Activated naive CD4-positive, alpha-beta T cell treated with anti-CD3 and anti-CD28 coated beads, Interleukin-2, amount 50 U/mL, for 72 hours (primary cell): Measurements from ENCODE around the gene CIAO3. TPM values are rescaled to one million over a fixed set of nuclear protein-coding genes. Genes with fewer than 3 reads are reported as not detected.

Experiments
- ATAC-seq, 2 donors: fragments of 150-1000 bp; cut with Tn5 transposase; 2 replicates each; pipeline ENCODE4 v1.10.0; 2021; ENCODE audit warnings: mild to moderate bottlenecking in 2 of 2, moderate library complexity in 2 of 2
- DNase-seq, 2 donors: peaks; one replicate each; pipeline ENCODE4 v3.0.0; 2021 to 2022; ENCODE audit warnings: low spot score in 2 of 2
- H3K27ac Mint-ChIP-seq, 2 donors: one replicate each; pipeline ENCODE4 v1.8.0; 2022; ENCODE audit warnings: mild to moderate bottlenecking in 2 of 2, mixed read lengths in 2 of 2
- H3K36me3 Mint-ChIP-seq, 2 donors: one replicate each; pipeline ENCODE4 v1.8.0; 2022; ENCODE audit warnings: mixed read lengths in 2 of 2
- H3K9me3 Mint-ChIP-seq, 2 donors: one replicate each; pipeline ENCODE4 v1.8.0; 2022; ENCODE audit warnings: mixed read lengths in 2 of 2
- total RNA-seq, 2 donors: library from RNA; stranded (reverse); gene quantifications; one replicate each; pipeline ENCODE4 v1.2.3, GENCODE V29; 2022

The CIAO3 gene
- total RNA-seq, 2 donors from 2014 or later = 41.7 to 122 TPM

DNA sequence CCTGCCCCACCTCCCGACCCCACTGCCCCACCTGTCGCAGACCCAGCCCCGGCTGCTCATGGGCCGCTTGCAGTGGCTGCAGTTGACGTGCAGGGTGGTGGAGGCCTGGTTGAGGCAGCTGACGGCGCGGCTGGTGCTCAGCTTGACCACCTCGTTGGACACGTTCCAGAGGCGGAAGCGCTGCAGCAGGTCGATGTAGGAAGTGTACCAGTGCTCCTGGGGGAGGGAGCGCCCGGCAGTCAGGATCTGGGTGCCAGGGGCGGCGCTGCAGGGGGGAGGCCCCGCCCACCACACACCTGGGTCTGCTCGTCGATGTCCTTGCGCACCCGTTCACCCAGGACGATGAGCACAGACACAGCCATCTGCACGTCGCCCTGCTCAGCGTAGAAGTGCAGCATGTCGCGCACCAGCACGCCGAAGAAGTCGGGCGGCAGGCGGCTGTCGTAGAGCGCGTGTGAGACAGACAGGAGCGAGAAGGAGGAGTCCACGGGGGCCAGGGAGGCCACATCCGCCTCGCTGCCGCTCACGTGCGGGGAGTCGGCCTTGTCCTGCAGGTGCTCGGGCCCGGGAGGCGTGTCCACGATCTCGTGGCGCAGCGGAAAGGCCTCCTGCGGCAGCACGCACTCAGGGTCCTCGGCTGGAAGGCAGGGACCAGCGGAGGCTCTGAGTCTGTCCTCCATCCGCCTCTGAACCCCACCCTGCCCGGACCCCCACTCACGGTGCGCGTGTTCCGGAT, 55.7 kb downstream of the CIAO3 start:
- Mint-ChIP-seq H3K9me3 (no peaks in the 10 kb centered on the region), H3K36me3 (peaks cover 5 to 22% of the 10 kb centered on the region in 2 donors), H3K27ac (peak overlapping the region in 1 of 2 donors; percentile 4)
- DNase-seq = peak in 1 of 2 donors; percentile 58
- ATAC-seq = no peak

DNA sequence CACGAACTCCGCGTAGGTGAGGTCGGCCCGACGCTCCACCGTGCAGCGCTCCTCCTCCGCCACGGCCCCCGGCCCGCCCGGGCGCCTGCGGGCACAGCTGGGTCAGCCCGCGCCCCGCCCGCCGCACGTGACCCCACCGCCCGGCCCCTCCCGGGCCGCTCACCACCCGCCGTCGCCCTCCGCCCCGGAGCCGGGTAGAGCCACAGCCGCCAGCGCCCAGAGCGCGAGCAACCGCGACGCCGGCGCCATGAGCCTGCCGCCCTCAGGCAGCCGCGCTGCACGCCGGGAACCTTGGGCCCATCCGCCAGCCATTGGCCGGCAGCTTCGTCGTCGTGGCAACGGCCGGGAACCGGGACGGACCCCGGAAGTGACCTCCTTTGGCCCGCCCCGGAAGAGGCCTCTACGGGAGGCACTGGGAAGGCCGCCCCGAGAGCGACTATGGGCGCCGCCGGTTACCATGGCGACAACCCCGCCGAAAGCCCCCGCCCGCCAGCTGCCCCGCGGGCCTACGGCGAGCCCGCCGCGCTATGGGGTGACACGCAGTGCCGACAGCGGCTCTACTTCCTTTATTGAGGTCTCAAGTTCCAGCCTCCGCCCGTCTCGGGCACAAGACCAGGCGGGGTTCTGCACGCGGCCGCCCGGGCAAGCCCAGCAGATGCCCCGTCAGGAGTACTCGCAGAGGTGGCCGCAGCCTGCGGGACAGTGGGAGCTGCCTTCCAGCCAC, 56.6 kb downstream of the CIAO3 start, which contains the start of gene JMJD8:
JMJD8 (minus strand) TSS at position 264 of the 724 bp plus-strand sequence; CDS start at position 249, 15 bp downstream.
- peak within 1 kb of the TSS; percentile 65 to 73 for H3K27ac Mint-ChIP-seq
- DNase-seq (peak; percentile 96 to 97), ATAC-seq (peak; percentile 82 to 85)
- H3K9me3 Mint-ChIP-seq = no peaks in the 10 kb centered on the region
- peaks cover 5 to 22% of the 10 kb centered on the region in 2 donors for H3K36me3 Mint-ChIP-seq

DNA sequence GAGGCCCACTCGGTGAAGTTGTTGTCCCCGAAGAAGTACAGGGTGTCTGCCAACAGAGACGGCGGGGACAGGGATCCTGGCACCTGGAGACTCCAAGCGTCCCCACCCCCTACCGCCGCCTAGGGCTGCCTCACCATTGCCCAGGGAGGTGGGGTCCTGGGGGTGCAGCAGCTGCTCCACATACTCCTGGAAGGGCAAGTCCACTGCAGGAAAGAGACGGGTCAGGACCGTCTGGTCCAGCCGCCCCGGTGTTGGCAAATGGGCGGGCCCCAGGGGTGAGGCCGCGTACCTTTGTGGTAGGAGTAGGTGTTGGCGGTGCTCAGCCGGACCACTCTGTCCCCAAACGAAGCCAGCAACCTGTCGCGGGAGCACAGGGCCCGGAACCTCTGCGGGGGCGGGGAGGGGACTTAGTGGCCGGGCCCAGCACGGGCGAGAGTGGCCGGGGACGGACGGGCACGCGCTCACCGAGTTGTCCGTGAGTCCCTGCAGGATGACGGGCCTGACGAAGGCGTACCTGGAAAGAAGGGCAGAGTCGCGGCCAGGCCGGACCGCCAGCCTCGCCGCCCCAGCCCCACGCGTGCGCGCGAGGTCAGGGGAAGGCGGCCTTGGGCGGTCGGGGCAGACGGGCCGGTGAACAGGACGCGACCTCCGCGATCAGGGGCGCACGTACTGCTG, 57.3 kb downstream of the CIAO3 start:
- ATAC-seq (no peak), DNase-seq (no peak)
- Mint-ChIP-seq H3K27ac (peak overlapping the region; percentile 65 to 73), H3K36me3 (peaks cover 5 to 22% of the 10 kb centered on the region in 2 donors), H3K9me3 (no peaks in the 10 kb centered on the region)

DNA sequence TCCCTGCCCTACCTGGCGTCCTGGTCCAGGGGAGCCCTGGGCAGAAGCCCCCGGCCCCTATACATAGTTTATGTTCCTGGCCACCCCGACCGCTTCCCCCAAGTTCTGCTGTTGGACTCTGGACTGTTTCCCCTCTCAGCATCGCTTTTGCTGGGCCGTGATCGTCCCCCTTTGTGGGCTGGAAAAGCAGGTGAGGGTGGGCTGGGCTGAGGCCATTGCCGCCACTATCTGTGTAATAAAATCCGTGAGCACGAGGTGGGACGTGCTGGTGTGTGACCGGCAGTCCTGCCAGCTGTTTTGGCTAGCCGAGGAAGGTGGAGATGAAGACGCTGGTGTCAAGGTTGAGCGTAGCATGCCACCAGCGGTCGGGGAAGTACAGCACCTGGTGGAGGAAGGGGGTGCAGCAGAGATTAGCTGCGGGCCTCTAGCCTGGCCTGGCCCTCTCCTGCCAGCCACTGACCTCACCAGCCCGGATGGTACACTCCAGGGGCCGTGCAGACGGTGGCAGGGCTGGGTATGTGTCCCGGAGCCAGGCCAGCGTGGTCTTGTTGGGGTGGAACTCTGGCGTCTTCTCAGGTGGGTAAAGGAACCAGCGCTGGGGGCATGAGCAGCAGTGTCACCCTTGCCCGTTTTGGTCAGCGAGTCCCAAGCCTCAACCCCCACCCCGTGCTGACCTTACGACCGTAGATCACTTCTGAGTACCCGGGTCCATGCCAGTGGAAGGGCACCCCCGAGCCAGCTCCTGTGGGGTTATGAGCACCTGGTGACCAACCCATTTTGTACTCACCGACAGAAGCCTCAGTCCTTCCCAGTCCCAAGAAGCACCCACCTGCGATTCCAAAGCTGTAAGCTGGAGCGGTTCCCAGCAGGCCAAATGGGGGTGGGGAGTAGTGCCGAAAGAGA, 58.1 kb downstream of the CIAO3 start:
- Mint-ChIP-seq H3K36me3 (peaks cover 5 to 22% of the 10 kb centered on the region in 2 donors), H3K27ac (peak overlapping the region; percentile 73 to 94), H3K9me3 (no peaks in the 10 kb centered on the region)
- DNase-seq (no peak), ATAC-seq (no peak)

DNA sequence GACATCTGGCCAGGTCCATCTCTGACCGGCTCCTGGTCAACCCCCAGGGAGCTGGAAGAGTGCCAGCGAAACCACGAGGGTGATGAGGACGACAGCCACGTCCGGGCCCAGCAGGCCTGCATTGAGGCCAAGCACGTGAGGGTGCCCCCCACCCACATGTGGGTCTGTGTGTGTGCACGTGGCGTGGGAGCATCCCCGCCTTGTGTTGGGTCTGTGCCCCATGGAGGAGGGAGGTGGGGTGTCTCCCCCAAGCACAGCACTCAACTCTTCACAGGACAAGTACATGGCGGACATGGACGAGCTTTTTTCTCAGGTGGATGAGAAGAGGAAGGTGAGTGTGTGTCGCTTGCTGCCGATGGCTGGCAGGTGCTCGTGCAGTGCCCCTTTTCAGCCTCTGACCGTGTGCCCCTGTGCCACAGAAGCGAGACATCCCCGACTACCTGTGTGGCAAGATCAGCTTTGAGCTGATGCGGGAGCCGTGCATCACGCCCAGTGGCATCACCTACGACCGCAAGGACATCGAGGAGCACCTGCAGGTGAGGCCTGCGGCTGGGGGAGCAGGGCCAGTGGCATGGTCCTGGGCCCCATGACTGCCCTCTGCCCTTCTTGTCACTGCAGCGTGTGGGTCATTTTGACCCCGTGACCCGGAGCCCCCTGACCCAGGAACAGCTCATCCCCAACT, 58.9 kb downstream of the CIAO3 start:
- DNase-seq (no peak), ATAC-seq (no peak)
- Mint-ChIP-seq H3K9me3 (no peaks in the 10 kb centered on the region), H3K27ac (peak overlapping the region; percentile 71 to 94), H3K36me3 (peaks cover 5 to 22% of the 10 kb centered on the region in 2 donors)

DNA sequence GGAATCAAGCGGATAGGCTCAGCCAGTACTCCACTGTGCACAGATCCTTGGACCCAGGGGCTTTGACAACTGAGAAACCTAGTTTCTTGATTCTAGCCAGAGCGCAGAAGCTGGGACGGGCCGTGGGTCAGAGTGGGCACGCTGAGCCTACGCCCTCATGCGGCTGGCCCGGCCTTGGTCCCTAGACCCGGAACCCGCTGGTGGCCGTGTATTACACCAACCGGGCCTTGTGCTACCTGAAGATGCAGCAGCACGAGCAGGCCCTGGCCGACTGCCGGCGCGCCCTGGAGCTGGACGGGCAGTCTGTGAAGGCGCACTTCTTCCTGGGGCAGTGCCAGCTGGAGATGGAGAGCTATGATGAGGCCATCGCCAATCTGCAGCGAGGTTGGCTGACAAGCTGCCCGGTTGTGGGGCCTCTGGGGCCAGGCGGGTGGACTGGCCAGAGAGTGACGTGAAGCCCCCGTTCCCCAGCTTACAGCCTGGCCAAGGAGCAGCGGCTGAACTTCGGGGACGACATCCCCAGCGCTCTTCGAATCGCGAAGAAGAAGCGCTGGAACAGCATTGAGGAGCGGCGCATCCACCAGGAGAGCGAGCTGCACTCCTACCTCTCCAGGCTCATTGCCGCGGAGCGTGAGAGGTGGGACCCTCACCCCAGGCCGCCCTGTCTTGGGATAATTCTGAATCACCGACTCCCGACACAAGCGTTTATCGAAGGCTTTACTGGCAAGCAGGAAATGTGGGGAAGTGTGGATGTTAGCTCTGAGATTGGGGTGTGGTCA, 59.6 kb downstream of the CIAO3 start:
- peak overlapping the region; percentile 50 to 71 for H3K27ac Mint-ChIP-seq
- no peak for DNase-seq
- no peaks in the 10 kb centered on the region for H3K9me3 Mint-ChIP-seq
- peaks cover 5 to 18% of the 10 kb centered on the region in 2 donors for H3K36me3 Mint-ChIP-seq
- no peak for ATAC-seq

DNA sequence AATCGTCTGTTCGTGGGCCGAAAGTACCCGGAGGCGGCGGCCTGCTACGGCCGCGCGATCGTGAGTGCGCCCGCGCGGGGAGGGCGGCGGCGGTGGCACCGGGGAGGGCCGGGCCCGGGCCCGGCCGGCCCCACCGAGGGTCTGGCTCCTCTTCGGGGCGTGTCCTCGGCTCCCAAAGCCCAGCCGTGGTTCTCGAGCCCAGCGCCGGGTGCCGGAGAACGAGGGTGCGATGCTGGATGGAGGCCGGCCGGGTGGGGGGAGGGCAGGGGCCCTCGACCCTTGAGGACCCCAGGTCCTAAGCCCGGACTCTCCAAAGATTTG, 60.2 kb downstream of the CIAO3 start:
- H3K36me3 Mint-ChIP-seq = peaks cover 5 to 15% of the 10 kb centered on the region in 2 donors
- H3K27ac Mint-ChIP-seq = peak overlapping the region in 1 of 2 donors; percentile 71
- no peak for DNase-seq

DNA sequence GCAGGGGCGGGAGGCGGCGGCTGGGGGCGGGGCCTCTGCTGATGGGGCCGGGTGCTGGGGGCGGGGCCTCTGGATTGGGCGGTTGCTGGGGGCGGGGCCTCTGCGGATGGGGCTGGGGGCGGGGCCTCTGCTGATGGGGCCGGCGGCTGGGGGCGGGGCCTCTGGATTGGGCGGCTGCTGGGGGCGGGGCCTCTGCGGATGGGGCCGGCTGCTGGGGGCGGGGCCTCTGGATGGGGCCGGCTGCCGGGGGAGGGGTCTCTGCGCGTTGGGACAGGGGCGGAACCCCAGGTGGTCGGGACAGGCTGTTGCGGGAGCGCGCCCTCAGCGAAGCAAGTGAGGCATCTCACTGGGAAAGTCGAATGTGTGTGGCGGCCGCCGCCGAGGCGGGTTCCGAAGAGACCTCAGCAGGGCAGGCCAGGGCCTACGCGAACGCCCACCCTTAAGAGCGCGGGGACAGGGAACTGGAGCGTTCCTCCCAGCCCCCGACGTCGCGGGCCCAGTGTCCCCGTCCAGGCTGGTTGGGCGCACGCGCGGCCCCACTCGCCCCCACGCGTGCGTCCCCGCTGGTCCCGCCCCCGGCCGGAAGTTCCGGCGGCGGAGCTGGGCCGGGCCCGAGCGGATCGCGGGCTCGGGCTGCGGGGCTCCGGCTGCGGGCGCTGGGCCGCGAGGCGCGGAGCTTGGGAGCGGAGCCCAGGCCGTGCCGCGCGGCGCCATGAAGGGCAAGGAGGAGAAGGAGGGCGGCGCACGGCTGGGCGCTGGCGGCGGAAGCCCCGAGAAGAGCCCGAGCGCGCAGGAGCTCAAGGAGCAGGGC, 60.8 kb downstream of the CIAO3 start, which contains the start of gene STUB1:
STUB1 (plus strand) TSS at position 597 of the 811 bp plus-strand sequence; CDS start at position 713, 116 bp downstream.
- Mint-ChIP-seq H3K9me3 (no peaks in the 10 kb centered on the region), H3K27ac (peak within 1 kb of the TSS; percentile 71 to 85), H3K36me3 (peaks cover 5 to 15% of the 10 kb centered on the region in 2 donors)
- peak; percentile 54 to 55 for ATAC-seq
- DNase-seq = peak; percentile 85 to 87

More for the DNA sequence above, 60.2 kb downstream of the CIAO3 start:
- ATAC-seq = no peak
- H3K9me3 Mint-ChIP-seq = no peaks in the 10 kb centered on the region

Other genes with a start within 250 kb of the CIAO3 start
- gene CAPN15, start 213.3 kb downstream of the CIAO3 start, total RNA-seq = 10 to 100 TPM; 55.5 to 76.5 TPM
- gene PRR35, start 180.6 kb downstream of the CIAO3 start, total RNA-seq = not detected
- gene NHLRC4, start 174.0 kb downstream of the CIAO3 start, total RNA-seq = 1 to 10 TPM in 1 of 2 donors, under 1 TPM in 1; 0.59 to 1.8 TPM
- 10 to 100 TPM; 21.9 to 24.2 TPM for gene PIGQ, start 171.0 kb downstream of the CIAO3 start, total RNA-seq
- 10 to 100 TPM; 12.1 to 13.0 TPM for gene RAB40C, start 150.9 kb downstream of the CIAO3 start, total RNA-seq
- under 1 TPM; 0.33 to 0.71 TPM for gene WFIKKN1, start 110.0 kb downstream of the CIAO3 start, total RNA-seq
- gene METTL26, start 104.7 kb downstream of the CIAO3 start, total RNA-seq = 100 to 1,000 TPM in 1 of 2 donors, 10 to 100 TPM in 1; 47.2 to 120 TPM
- gene MCRIP2, start 99.2 kb downstream of the CIAO3 start, total RNA-seq = 10 to 100 TPM; 33.7 to 52.0 TPM
- 100 to 1,000 TPM in 1 of 2 donors, 10 to 100 TPM in 1; 36.1 to 101 TPM for gene WDR90, start 91.6 kb downstream of the CIAO3 start, total RNA-seq
- gene RHOT2, start 72.9 kb downstream of the CIAO3 start, total RNA-seq = 100 to 1,000 TPM; 112 to 118 TPM
- 1 to 10 TPM; 1.3 to 4.6 TPM for gene RHBDL1, start 65.3 kb downstream of the CIAO3 start, total RNA-seq
- gene STUB1, start 60.6 kb downstream of the CIAO3 start, total RNA-seq = 10 to 100 TPM; 61.2 to 69.9 TPM
- 10 to 100 TPM; 11.0 to 24.7 TPM for gene JMJD8, start 56.7 kb downstream of the CIAO3 start, total RNA-seq
- gene WDR24, start 50.6 kb downstream of the CIAO3 start, total RNA-seq = 10 to 100 TPM; 16.0 to 19.1 TPM
- 10 to 100 TPM in 1 of 2 donors, 1 to 10 TPM in 1; 2.8 to 16.4 TPM for gene FBXL16, start 35.2 kb downstream of the CIAO3 start, total RNA-seq
- gene METRN, start 25.9 kb downstream of the CIAO3 start, total RNA-seq = 10 to 100 TPM; 10.1 to 14.7 TPM
- 10 to 100 TPM; 17.6 to 22.6 TPM for gene ANTKMT, start 19.9 kb downstream of the CIAO3 start, total RNA-seq
- gene CCDC78, start 14.6 kb downstream of the CIAO3 start, total RNA-seq = 10 to 100 TPM in 1 of 2 donors, 1 to 10 TPM in 1; 6.2 to 10.7 TPM
- 10 to 100 TPM; 22.2 to 24.5 TPM for gene HAGHL, start 13.9 kb downstream of the CIAO3 start, total RNA-seq
- gene MSLN, start 19.7 kb upstream of the CIAO3 start, total RNA-seq = not detected
- 10 to 100 TPM; 11.2 to 27.1 TPM for gene RPUSD1, start 47.4 kb upstream of the CIAO3 start, total RNA-seq
- 100 to 1,000 TPM in 1 of 2 donors, 10 to 100 TPM in 1; 98.7 to 116 TPM for gene CHTF18, start 47.6 kb upstream of the CIAO3 start, total RNA-seq
- not detected for gene GNG13, start 59.7 kb upstream of the CIAO3 start, total RNA-seq
- 10 to 100 TPM; 13.0 to 19.1 TPM for gene LMF1, start 230.0 kb upstream of the CIAO3 start, total RNA-seq
- gene SOX8, start 240.8 kb upstream of the CIAO3 start, total RNA-seq = 1 to 10 TPM in 1 of 2 donors, under 1 TPM in 1; 0.43 to 5.9 TPM